ENCODE data around the gene CYBC1.

The CYBC1 gene

GRCh38 chr17:82439829-82440365 lies 10.7 kb downstream of the CYBC1 start:
- in situ Hi-C loops (cut with MboI; ENCODE audit: low pct_unique_long_range_greater_than_20kb, low sequenced_read_pairs) = no loop called here
- no peak for DNase-seq

- in situ Hi-C loops (cut with MboI; ENCODE audit: low pct_unique_long_range_greater_than_20kb, low sequenced_read_pairs) = no loop called here
- no peak for DNase-seq
These were observed 11.2 kb downstream of the CYBC1 start for GRCh38 chr17:82439194-82439828.

GRCh38 chr17:82438401-82439193 lies 12.0 kb downstream of the CYBC1 start:
- DNase-seq = no peak
- in situ Hi-C loops (cut with MboI; ENCODE audit: low pct_unique_long_range_greater_than_20kb, low sequenced_read_pairs) = no loop called here

GRCh38 chr17:82437325-82437668 lies 13.3 kb downstream of the CYBC1 start:
- no peak for DNase-seq
- in situ Hi-C loops (cut with MboI; ENCODE audit: low pct_unique_long_range_greater_than_20kb, low sequenced_read_pairs) = no loop called here

GRCh38 chr17:82436601-82437324 lies 13.8 kb downstream of the CYBC1 start:
- in situ Hi-C loops (cut with MboI; ENCODE audit: low pct_unique_long_range_greater_than_20kb, low sequenced_read_pairs) = no loop called here
- DNase-seq = no peak

- in situ Hi-C loops (cut with MboI; ENCODE audit: low pct_unique_long_range_greater_than_20kb, low sequenced_read_pairs) = no loop called here
- no peak for DNase-seq
These were observed 14.7 kb downstream of the CYBC1 start for GRCh38 chr17:82435601-82436583.

DNA sequence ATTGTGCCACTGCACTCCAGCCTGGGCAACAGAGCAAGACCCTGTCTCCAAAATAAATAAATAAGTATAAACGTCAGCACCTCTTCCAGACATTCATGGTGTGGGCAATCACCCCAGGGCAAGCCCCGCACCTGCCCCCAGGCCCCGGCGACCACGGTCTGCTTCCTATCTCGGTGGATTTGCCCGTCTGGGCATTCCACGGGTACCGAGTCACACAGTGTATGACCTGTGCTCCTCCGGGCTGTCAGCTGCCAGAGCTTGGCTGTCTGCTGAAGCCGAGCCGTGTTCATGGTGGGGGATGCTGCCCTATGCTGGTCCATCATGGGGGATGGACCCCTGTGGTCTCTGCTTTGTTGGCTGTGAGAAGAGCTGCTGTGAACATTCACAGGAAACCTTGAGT lies 15.4 kb downstream of the CYBC1 start:
- in situ Hi-C loops (cut with MboI; ENCODE audit: low pct_unique_long_range_greater_than_20kb, low sequenced_read_pairs) = no loop called here
- no peak for DNase-seq

DNA sequence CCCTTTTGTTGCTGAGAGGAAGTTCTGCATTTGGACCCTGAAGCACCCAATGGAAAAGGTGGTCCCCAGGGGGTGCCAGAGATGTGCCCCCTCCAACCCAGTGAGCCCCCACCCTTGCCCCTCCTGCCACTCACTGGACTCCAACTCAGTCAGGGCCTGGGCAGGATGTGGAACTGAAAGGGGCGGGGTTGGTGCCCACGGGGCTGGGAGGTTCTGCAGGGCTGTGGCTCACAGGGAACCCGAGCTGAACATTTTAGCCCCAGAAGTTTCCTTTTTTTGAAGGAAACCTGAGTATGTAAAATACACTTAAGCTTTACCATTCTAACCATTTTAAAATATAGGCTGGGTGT lies 16.4 kb downstream of the CYBC1 start:
- DNase-seq = no peak
- in situ Hi-C loops (cut with MboI; ENCODE audit: low pct_unique_long_range_greater_than_20kb, low sequenced_read_pairs) = no loop called here

DNA sequence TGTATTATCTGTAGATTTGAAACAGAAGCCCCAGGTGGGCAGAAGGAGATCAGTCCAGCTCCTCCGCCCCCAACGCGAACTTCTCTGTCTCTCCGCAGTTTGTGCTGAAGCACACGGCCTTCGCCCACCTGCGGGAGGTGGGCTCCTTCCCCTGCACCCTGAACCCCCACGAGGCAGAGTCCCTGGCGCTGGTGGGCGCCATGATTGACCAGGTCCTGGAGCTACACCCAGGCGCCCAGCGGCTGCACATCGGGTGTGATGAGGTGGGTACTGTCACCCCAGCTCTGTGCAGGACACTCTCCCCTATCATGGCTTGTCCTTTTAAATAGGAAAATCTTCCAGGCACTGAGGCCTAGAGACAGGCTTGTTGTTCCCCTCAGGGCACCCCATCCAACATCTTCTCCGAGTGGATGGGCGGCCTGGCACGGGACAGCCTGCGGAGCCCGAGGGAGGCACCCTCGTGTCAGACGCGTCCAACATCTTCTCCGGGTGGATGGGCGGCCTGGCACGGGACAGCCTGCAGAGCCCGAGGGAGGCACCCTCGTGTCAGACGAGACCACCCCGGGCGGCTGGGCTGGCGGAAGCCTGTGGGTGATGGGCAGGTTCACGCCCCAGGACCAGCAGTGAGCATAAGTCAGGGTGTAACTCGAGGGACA lies 16.9 kb downstream of the CYBC1 start:
- in situ Hi-C loops (cut with MboI; ENCODE audit: low pct_unique_long_range_greater_than_20kb, low sequenced_read_pairs) = no loop called here
- no peak for DNase-seq

DNA sequence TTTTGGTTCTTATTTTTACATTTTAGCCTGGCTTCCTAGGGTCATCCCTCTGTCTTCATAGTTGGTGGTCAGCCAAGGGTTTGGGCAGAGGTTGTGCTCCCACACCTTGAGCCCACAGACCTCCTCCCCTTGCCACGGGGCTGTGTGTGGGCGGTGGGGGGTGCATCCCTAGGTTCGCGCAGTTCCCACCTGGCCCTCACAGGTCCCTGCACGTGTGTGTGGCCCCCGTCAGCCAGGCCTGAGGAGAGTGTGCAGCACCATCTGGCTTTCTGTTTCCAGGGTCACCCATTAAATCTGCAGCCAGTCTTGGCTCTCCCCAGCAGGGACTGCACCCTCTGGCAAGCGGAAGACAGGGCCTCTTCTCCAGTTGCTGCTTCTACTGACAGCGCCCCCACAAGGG lies 18.5 kb downstream of the CYBC1 start:
- in situ Hi-C loops (cut with MboI; ENCODE audit: low pct_unique_long_range_greater_than_20kb, low sequenced_read_pairs) = no loop called here
- DNase-seq = no peak

- in situ Hi-C loops (cut with MboI; ENCODE audit: low pct_unique_long_range_greater_than_20kb, low sequenced_read_pairs) = no loop called here
- no peak for DNase-seq
These were observed 20.7 kb downstream of the CYBC1 start for GRCh38 chr17:82429824-82430223.

GRCh38 chr17:82428546-82428945 lies 22.0 kb downstream of the CYBC1 start:
- DNase-seq = no peak
- in situ Hi-C loops (cut with MboI; ENCODE audit: low pct_unique_long_range_greater_than_20kb, low sequenced_read_pairs) = no loop called here

DNA sequence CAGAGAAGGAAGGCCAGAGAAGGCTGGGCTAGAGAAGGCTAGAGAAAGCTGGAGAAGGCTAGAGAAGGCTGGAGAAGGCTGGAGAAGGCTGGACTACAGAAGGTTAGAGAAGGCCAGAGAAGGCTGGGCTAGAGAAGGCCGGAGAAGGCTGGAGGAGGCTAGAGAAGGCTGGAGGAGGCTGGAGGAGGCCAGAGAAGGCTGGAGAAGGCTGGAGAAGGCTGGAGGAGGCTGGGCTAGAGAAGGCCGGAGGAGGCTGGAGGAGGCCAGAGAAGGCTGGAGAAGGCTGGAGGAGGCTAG lies 25.7 kb downstream of the CYBC1 start:
- in situ Hi-C loops (cut with MboI; ENCODE audit: low pct_unique_long_range_greater_than_20kb, low sequenced_read_pairs) = no loop called here
- no peak for DNase-seq

DNA sequence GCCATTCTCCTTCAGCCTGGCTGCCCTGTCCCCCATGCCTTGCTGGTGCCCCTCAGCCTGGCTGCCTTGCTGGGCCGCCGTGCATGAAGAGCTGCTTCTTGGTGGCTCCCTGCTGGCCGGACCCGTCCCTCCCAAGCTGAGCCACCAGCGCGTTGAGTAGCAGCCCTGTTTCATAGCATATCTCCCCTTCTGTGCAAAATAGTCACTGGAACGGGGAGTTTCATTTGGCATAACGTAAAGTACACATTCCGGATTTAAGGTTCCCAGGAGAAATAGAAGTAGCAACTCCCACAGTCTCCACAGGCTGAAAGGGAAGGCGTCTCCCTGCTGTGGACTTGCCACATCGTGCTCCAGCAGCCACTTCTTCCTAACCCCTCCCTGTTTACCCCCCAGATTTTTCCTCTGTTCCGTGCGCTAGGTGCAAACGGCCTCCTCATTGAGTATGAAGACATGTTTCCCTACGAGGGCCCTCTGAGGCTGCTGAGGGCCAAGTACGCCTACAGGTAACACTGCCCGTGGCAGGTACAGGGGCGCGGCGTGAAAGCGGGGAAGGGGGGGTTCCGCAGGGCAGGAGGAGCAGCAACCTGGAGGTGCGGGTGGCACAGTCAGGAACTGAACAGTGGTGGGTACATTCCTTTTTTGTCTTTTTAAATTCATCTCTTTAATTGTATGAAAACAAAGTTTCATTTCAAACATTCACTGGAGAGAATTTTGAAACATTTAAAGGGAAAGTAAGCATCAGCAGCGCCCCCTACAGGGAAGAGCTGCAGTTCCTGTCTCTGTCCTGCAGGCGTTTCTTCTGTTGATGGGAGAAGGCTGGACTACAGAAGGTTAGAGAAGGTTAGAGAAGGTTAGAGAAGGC lies 26.3 kb downstream of the CYBC1 start:
- peak; percentile 74 for DNase-seq
- in situ Hi-C loops (cut with MboI; ENCODE audit: low pct_unique_long_range_greater_than_20kb, low sequenced_read_pairs) = no loop called here

GRCh38 chr17:82419540-82419939 lies 31.0 kb downstream of the CYBC1 start:
- peak; percentile 39 for DNase-seq
- in situ Hi-C loops (cut with MboI; ENCODE audit: low pct_unique_long_range_greater_than_20kb, low sequenced_read_pairs) = loop anchor here (10.0 kb wide), 1 partner anchor 65 kb away; the partner anchor contains the start of gene TEX19

GRCh38 chr17:82418001-82418986 lies 32.3 kb downstream of the CYBC1 start, which contains the start of the genes HEXD and OGFOD3:
Gene HEXD (plus strand): TSS chr17:82418347. CDS start chr17:82419800, 1,453 bp downstream.
Gene OGFOD3 (minus strand): TSS chr17:82418586. CDS start chr17:82418485, 101 bp downstream.
- in situ Hi-C loops (cut with MboI; ENCODE audit: low pct_unique_long_range_greater_than_20kb, low sequenced_read_pairs) = loop anchor here (10.0 kb wide), 1 partner anchor 63 kb away; the partner anchor contains the start of gene TEX19
- DNase-seq = peak; percentile 82

All from KBM-7 (cell line).